Motor neuron (in vitro differentiated cells): ENCODE results near the gene AATF. TPM values are rescaled to one million over a fixed set of nuclear protein-coding genes. Genes with fewer than 3 reads are reported as not detected.

Experiments used
- ATAC-seq, 8 experiments: fragments of 200-7000 bp; cut with Tn5 transposase; replicated peaks in 6 of 8; 2 replicates each; pipeline ENCODE4 v1.8.0; 2021; ENCODE audit warnings: mild to moderate bottlenecking in 8 of 8, moderate library complexity in 8 of 8
- H3K27ac ChIP-seq, 2 donors: fragments of 250-450 bp; sonication (Bioruptor Pico); 2 replicates each; pipeline ENCODE4 v1.9.0; 2021; ENCODE audit warnings: antibody characterized with exemption in 2 of 2, mild to moderate bottlenecking in 2 of 2, moderate library complexity in 1 of 2
- H3K4me1 ChIP-seq, 2 donors: fragments of 250-450 bp; sonication (Bioruptor Pico); replicated peaks in 1 of 2; 2 replicates each; pipeline ENCODE4 v1.6.1; 2021; ENCODE audit warnings: antibody characterized with exemption in 2 of 2, mild to moderate bottlenecking in 2 of 2, moderate library complexity in 1 of 2
- H3K4me3 ChIP-seq, 5 donors: fragments of 250-450 bp; sonication (Bioruptor Pico); 2 replicates each; pipeline ENCODE4 v1.9.0; 2021; ENCODE audit warnings: antibody characterized with exemption in 5 of 5, mild to moderate bottlenecking in 5 of 5, moderate library complexity in 4 of 5
- WGBS, 10 experiments: fragments of 450-650 bp; shearing (Covaris generic); methylation state at CpG; one replicate each; pipeline ENCODE4 v1.0.0; 2022; 5-methylcytosine and 5-hydroxymethylcytosine counted together
- in situ Hi-C, 9 experiments: fragments of 400-800 bp; cut with MboI; loops; one replicate each; pipeline ENCODE4 v1.15.0; 2021; ENCODE audit warnings: low sequenced_read_pairs in 9 of 9, low pct_unique_long_range_greater_than_20kb in 2 of 9; ENCODE audit not compliant: unreplicated experiment in 9 of 9
- total RNA-seq, 8 experiments: library from RNA; unstranded; fragments of 300-600 nt; gene quantifications; 2 replicates each; pipeline versions ENCODE4 v1.2.3 to v1.2.4, GENCODE V29; 2022

AATF gene
- total RNA-seq, 8 experiments from 2014 or later = 30.7 to 60.9 (median 43.3) TPM

DNA sequence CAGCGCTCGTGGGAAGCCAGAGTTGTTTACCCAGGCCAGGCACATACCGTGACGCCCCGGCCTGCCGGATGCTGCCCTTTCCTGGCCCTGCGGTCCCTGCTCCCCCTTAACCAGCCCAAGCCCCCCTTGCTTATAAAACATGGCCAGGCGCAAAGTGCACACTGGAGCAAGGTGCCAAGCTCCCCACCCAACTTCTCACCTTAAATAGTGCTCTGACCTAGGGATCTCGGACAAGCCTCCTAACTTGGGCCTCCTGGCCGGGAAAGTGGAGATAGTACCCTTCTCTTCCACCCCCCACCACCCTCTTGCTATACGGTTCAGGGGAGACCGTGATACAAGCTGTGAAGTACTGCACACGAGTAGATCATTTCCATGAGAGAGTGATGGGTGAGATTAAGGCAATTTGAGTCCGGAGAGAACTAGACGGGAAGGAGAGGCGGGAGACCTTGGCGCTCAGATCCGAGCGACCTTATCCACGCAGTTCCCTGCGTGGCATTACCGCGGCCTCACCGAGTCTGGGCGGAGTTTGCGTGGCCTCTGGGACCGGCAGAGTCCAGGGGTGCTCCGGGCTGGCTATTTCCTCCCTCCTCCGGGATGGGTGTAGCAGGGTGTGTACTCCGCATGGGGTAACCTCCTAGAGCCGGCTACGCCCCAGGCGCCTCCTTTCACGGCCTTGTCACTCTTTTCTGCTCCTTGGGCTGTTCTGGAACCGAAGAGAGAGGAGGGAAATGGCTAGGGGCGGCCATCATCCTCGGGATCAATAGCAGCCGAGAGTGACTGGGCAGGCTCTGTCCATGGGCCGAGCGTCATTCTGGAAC lies 15.9 kb upstream of the AATF start:
- ATAC-seq = peak in 3 of 8 experiments; percentile 3 to 40 (median 31)
- Histone ChIP-seq H3K27ac (peak overlapping the region in 1 of 2 donors; percentile 48), H3K4me3 (peak overlapping the region in 3 of 5 donors; percentile 73 to 87 (median 76)), H3K4me1 (peaks cover 59 to 67% of the 10 kb centered on the region in 2 donors)
- WGBS, 10 experiments = 0 to 61% (median 36%) methylated on average over 2 to 23 of the region's 40 CpGs; no CpG with 5 or more reads in 2 of the 10 experiments
- in situ Hi-C loops = loop anchor here in 5 of 9 experiments (25.0 kb wide), 2 partner anchors 221 to 296 kb away; no protein-coding TSS in a partner anchor

DNA sequence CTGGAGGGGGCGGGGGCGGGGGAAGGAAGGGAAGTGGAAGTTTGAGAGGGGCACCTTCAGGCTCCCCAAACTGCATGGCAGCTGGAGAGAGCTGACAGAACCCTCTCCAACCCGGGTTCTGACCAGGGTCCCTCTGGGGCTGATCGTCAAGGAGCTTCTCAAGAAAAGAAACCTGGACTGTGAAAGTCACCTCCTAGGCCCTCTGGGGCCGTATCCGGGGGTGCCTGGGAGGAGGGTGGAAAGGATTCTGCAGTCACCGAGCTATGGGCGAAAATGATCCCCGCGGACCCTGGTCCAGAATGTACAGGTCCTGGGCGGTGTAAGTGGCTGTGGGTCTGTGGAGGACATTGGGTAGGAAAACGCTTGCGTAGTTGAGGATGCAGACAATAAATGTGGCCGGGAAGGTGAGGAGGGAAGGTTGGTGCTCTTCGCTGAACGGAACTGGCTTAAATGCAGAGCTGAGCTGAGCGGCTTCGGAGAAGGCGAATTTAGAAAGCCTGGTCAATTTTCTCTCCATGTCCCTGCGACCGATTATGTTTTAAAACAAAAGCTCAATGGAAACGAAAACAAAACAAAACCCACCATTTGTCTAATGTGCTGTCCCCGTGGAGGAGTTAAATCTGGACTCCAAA lies 15.1 kb upstream of the AATF start:
- WGBS, 10 experiments = 0 to 60% (median 21%) methylated on average over 1 to 10 of the region's 23 CpGs; no CpG with 5 or more reads in 3 of the 10 experiments
- H3K4me1 ChIP-seq = peaks cover 52 to 67% of the 10 kb centered on the region in 2 donors
- H3K27ac ChIP-seq = peak overlapping the region; percentile 12 to 63
- in situ Hi-C loops = loop anchor here in 5 of 9 experiments (25.0 kb wide), 2 partner anchors 221 to 296 kb away; no protein-coding TSS in a partner anchor
- peak overlapping the region; percentile 43 to 87 (median 73) for H3K4me3 ChIP-seq
- ATAC-seq = no peak

DNA sequence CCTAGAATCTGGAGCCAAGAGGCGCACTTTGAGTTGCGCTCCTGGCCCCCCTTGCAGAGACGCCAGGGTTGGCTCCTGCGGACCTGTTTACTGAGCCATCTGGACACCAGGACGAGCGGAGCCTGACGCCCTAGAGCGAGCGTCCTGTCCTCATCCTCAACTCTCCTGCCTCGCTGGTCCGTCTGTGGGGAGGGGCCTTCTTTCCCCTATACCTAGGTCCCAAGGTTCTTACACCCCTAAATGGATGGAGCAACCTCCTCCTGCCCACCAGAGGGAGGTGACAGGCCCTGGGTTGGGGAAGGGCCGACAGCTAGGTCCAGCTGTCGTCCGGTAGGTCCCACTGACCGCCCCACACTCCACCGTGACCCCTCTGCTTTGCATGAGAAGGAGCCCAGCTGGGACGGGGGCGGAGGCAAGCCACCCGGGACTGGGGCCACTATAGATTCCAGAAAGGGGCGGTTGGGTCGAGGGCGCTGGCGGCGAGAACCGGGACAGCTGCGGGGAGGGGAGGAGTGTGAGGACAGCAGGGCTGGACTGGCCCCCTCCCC lies 14.5 kb upstream of the AATF start:
- peak overlapping the region; percentile 39 to 63 for H3K27ac ChIP-seq
- H3K4me1 ChIP-seq = peaks cover 46 to 67% of the 10 kb centered on the region in 2 donors
- ATAC-seq = peak in 6 of 8 experiments; percentile 2 to 60 (median 27)
- peak overlapping the region; percentile 43 to 87 (median 73) for H3K4me3 ChIP-seq
- in situ Hi-C loops = loop anchor here in 5 of 9 experiments (25.0 kb wide), 2 partner anchors 222 to 297 kb away; no protein-coding TSS in a partner anchor
- WGBS, 10 experiments = 0 to 20% (median 9%) methylated on average over 1 to 12 of the region's 26 CpGs; no CpG with 5 or more reads in 4 of the 10 experiments

DNA sequence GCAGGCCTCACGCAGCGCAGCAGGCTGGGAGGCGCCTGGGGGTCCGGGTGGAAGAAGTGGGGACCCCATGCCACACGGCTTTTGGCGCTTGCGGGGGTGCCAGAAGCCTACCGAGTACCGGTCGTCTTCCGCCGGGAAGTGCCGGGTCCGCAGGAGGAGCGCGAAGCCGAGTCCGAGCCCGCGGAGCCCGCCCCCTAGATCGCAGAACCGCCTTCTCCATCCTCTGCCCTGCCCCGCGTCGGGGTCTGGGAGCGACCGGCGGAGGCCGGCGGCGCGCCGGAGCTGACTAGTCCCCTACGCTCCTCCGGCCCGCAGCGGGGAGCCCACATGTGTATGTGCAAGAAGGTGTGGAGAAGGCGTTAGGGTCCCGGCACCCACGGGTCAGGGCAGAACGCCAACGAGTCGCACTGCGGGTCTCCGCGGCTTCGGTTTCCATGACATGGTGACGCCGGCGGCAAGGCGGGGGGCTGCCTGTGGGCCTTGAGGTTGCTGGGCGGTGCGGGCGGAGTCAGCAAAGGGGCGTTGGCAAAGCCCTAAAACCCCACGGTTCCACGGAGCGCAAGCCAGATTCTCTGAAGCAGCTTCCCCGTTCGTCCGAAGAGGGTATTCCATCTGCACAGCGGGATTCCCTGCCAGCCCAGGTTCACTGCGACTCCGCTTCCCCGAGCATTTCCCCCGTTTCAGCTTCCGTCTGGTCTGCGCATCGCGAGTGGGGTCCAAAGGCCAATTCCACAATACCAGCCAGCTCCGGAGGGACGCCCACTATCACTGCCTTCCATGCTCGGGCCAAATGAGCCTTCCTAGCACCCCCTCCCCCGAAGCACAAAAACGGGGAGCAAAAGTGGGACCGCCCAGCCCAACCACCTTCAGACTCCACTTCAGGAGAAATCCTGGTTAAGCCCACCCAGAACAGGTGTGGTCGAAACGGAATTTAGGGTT lies 13.8 kb upstream of the AATF start:
- peak in 6 of 8 experiments; percentile 40 to 61 (median 54) for ATAC-seq
- 0 to 13% (median 1%) methylated on average over 3 to 29 of the region's 79 CpGs; no CpG with 5 or more reads in 3 of the 10 experiments for WGBS, 10 experiments
- Histone ChIP-seq H3K27ac (peak overlapping the region; percentile 39 to 63), H3K4me3 (peak overlapping the region; percentile 43 to 87 (median 73)), H3K4me1 (peaks cover 39 to 66% of the 10 kb centered on the region in 2 donors)
- in situ Hi-C loops = loop anchor here in 5 of 9 experiments (25.0 kb wide), 2 partner anchors 223 to 298 kb away; no protein-coding TSS in a partner anchor

DNA sequence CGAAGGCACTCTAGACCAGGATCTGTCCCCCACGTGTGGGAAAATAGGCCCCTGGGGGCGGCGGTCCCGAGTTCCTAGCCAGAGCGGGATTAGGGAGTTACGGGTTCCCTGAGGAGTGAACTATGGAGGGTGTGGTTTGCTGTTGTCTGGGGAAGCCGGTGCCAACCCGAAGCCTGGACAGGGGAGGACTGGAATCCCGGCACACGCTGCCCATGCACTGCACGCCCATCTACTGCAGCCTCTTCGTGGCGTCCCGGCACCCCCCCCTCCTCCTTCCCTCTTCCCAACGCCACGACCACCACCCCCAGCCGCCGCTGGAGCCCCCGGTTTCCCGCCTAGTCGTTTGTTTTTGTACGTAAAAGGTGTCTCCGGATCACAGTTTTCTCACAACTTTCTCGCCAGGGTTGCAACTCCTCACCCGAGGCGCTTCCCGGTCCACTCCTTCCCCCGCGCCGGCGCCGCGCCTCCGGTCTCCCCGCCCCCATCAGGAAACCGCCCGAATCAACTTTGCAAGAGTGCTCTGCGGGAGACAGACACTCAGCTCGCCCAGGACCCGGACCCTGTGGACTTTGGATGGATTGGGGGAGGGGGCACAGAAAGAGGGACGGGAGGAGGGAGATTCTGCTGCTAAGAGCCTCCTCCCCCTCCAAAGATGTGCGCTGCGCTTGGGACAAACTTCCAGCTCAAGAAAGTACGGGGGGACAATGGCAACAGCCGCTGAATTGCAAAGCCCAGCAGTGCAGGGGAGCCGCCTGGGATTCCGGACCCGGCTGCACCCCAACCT lies 12.9 kb upstream of the AATF start:
- in situ Hi-C loops = loop anchor here in 5 of 9 experiments (25.0 kb wide), 2 partner anchors 224 to 299 kb away; no protein-coding TSS in a partner anchor
- 0 to 33% (median 0%) methylated on average over 1 to 4 of the region's 49 CpGs; no CpG with 5 or more reads in 7 of the 10 experiments for WGBS, 10 experiments
- ATAC-seq = peak in 7 of 8 experiments; percentile 3 to 35 (median 11)
- Histone ChIP-seq H3K4me1 (peaks cover 38 to 57% of the 10 kb centered on the region in 2 donors), H3K4me3 (peak overlapping the region; percentile 43 to 87 (median 73)), H3K27ac (no peak overlapping the region)

DNA sequence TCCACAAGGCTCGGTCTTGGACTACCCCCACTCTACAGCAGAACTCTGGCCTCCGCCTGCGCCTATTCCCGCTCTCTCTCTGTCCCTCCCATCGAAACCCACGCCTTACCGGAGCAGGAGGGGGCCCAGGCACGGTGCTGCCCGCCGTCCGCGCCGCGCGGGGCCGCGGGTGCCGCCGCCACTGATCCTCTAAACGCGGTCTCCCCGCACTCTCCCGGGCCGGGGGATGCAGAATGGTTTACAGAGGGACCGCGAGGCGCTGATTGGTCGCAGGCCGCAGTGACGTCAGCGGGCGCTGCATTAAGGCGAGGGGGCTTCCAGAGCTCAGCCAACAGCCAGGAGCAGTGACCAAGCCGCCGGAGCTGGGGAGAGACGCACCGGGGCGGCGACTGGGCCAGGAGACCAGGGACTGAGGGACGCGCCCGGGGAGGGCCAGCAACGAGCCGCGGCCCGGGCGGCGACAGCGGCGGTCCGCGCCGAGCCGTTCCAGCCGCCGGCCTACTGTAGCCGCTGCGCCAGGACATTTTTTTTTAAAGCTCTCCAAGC lies 12.2 kb upstream of the AATF start:
- ATAC-seq = peak; percentile 5 to 78 (median 60)
- in situ Hi-C loops = loop anchor here in 5 of 9 experiments (25.0 kb wide), 2 partner anchors 224 to 299 kb away; no protein-coding TSS in a partner anchor
- H3K27ac ChIP-seq = no peak overlapping the region
- H3K4me1 ChIP-seq = peaks cover 32 to 51% of the 10 kb centered on the region in 2 donors
- 0 to 5% (median 0%) methylated on average over 2 to 8 of the region's 58 CpGs; no CpG with 5 or more reads in 5 of the 10 experiments for WGBS, 10 experiments
- H3K4me3 ChIP-seq = peak overlapping the region; percentile 43 to 87 (median 73)

DNA sequence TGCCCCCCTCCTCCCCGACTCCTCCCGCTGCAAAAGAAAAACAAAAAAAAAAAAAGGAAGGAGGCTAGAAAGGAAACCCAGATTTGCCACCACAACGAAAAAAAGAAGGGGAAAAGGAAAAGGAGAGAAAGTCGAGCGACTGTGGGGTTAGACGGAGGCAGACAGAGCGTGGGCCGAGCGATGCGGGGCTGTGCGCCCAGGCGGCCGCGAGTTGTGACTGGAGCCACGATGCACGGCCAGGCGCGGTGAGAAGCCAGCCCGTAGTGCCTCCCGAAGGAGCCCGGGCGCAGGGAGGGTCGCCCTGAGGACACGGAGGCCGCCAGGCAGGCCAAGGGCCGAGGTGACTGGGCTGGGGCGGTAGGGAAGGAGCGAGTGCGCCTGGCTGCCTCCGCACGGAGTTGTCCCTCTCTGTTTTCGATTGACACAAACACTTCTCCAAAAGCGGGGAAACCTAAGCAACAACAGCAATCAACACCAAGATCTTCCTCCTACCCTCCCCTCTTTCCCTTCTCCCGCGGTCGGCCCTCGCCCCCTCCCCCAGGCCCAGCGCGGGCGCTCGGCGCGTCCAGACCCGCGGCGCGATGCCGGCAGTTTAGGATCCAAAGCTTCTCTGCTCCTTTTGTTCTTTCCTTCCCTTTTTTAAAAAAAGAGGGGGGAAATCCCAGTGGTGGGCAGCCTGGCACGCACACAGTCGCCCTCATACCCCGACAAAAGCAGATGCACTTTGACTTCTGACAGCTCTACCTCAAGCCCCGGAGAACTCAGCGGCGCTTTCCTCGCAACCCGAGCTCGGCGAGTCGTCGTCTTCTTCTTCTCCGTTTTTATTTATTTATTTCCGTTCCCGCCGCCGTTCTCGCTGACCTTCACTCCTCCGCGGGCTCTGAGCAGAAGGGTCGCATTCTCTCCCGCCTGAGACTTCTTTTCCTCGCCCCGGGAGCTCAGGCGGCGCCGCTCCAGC lies 11.5 kb upstream of the AATF start, which contains the start of gene LHX1:
Gene LHX1 (plus strand): TSS at position 475 of the 958 bp plus-strand sequence. CDS start 723 bp downstream, outside the sequence.
- in situ Hi-C loops = loop anchor here in 5 of 9 experiments (25.0 kb wide), 2 partner anchors 225 to 300 kb away; no protein-coding TSS in a partner anchor
- no peak within 1 kb of the TSS for H3K27ac ChIP-seq
- 0 to 6% (median 0%) methylated on average over 3 to 35 of the region's 75 CpGs; no CpG with 5 or more reads in 1 of the 10 experiments for WGBS, 10 experiments
- H3K4me1 ChIP-seq = peaks cover 26 to 50% of the 10 kb centered on the region in 2 donors
- H3K4me3 ChIP-seq = peak within 1 kb of the TSS; percentile 43 to 87 (median 73)
- ATAC-seq = peak in 4 of 8 experiments; percentile 7 to 25 (median 15)

DNA sequence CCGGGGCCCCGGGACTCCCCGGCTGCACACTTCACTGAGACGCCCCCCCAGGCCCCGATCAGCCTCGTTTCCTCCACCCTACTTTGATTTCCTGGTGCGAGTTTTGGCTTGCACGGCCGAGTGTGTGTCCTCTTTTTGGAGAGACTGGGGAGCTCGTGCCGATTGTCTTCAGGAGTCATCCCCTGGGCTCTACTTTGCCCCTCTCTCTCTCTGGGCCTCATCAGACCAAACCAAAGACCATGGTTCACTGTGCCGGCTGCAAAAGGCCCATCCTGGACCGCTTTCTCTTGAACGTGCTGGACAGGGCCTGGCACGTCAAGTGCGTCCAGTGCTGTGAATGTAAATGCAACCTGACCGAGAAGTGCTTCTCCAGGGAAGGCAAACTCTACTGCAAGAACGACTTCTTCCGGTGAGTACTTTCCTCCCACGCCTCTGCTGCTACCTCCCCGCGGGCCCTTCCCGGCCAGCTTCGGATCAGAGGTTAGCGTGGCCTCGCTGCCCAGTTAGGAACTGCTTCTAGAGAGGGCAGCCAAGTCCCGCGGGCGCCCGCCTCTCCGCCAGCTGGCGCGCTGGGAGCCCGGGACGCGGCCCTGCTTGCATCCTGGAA lies 10.7 kb upstream of the AATF start:
- in situ Hi-C loops = loop anchor here in 5 of 9 experiments (25.0 kb wide), 2 partner anchors 226 to 301 kb away; no protein-coding TSS in a partner anchor
- H3K4me1 ChIP-seq = peaks cover 20 to 49% of the 10 kb centered on the region in 2 donors
- peak overlapping the region; percentile 43 to 87 (median 73) for H3K4me3 ChIP-seq
- no peak overlapping the region for H3K27ac ChIP-seq
- no peak for ATAC-seq
- 0 to 35% (median 7%) methylated on average over 1 to 8 of the region's 36 CpGs; no CpG with 5 or more reads in 4 of the 10 experiments for WGBS, 10 experiments

DNA sequence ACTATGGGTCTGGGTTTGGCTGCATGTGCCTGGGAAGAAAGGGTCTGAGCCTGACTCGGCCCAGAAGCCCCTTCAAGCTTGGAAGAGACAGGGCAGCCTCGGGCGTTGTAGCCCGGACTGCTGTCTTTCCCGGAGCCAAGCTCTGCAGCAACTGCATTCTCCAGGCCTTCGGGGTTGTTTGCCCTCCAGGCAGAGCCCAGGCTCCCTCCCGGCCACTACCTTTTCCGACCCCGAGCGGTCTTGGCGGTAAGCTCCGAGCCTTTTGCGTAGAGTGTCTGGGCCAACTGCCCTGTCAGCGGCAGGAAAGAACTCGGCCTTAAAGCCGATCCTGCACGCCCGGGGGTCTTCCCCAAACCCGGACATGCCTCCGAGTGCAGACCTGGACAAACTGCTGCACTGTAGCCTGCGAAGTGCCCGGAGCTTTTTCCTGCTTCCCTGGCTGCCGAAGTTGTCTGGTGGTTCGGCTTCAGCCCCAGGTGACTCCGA lies 10.1 kb upstream of the AATF start:
- Histone ChIP-seq H3K4me3 (peak overlapping the region; percentile 43 to 87 (median 73)), H3K27ac (no peak overlapping the region), H3K4me1 (peaks cover 14 to 43% of the 10 kb centered on the region in 2 donors)
- in situ Hi-C loops = loop anchor here in 5 of 9 experiments (25.0 kb wide), 2 partner anchors 226 to 301 kb away; no protein-coding TSS in a partner anchor
- ATAC-seq = no peak
- WGBS, 10 experiments = 0 to 60% (median 17%) methylated on average over 1 to 10 of the region's 25 CpGs; no CpG with 5 or more reads in 4 of the 10 experiments
